Fibroblast of lung (primary cell): ENCODE measurements around the gene CRACDL. TPM values are rescaled to one million over a fixed set of nuclear protein-coding genes. Genes with fewer than 3 reads are reported as not detected.

Experiments
- DNase-seq, 2 donors: peaks; one replicate each; pipeline versions ENCODE4 v3.0.0 to v3.0.0-alpha.2; 2010; ENCODE audit warnings: low read depth in 2 of 2
- H2AFZ ChIP-seq: 2 replicates; pipeline ENCODE4 v1.5.1; 2012; ENCODE audit warnings: low read length, control low read depth, inconsistent platforms
- H3K27ac ChIP-seq: 2 replicates; pipeline ENCODE4 v1.5.1; 2011; ENCODE audit warnings: low read length, control low read depth; ENCODE audit not compliant: insufficient read depth
- H3K27me3 ChIP-seq: 2 replicates; pipeline ENCODE4 v1.5.1; 2011; ENCODE audit warnings: mild to moderate bottlenecking, low read length; ENCODE audit not compliant: control insufficient read depth, insufficient read depth
- H3K36me3 ChIP-seq: 2 replicates; pipeline ENCODE4 v1.5.1; 2011; ENCODE audit warnings: low read length; ENCODE audit not compliant: control insufficient read depth, insufficient read depth
- H3K4me1 ChIP-seq: 2 replicates; pipeline ENCODE4 v1.5.1; 2011; ENCODE audit warnings: low read length; ENCODE audit not compliant: control insufficient read depth, insufficient read depth; ENCODE audit errors: extremely low read depth
- H3K4me2 ChIP-seq: 2 replicates; pipeline ENCODE4 v1.5.1; 2011; ENCODE audit warnings: low read length, control low read depth; ENCODE audit not compliant: insufficient read depth; ENCODE audit errors: extremely low read depth
- H3K4me3 ChIP-seq, 4 experiments: fragments of 200-600 bp in 1 of 4; sonication (generic) in 1 of 4; replicated peaks in 1 of 4; 2 replicates each; pipeline ENCODE4 v1.5.1; 2011 to 2016; ENCODE audit warnings: low read length in 4 of 4, low read depth in 3 of 4, mild to moderate bottlenecking in 3 of 4, control low read depth in 2 of 4, inconsistent platforms in 1 of 4, mixed read lengths in 1 of 4; ENCODE audit not compliant: insufficient read depth in 1 of 4; ENCODE audit errors: control extremely low read depth in 1 of 4
- H3K79me2 ChIP-seq: 2 replicates; pipeline ENCODE4 v1.5.1; 2012; ENCODE audit warnings: mild to moderate bottlenecking, low read length, inconsistent platforms; ENCODE audit not compliant: control insufficient read depth, insufficient read depth
- H3K9ac ChIP-seq: 2 replicates; pipeline ENCODE4 v1.5.1; 2011; ENCODE audit warnings: mild to moderate bottlenecking, low read length, control low read depth; ENCODE audit not compliant: insufficient read depth
- H3K9me3 ChIP-seq: 2 replicates; pipeline ENCODE4 v1.5.1; 2012; ENCODE audit warnings: low read depth, low read length; ENCODE audit not compliant: control insufficient read depth, insufficient read depth
- H4K20me1 ChIP-seq: 2 replicates; pipeline ENCODE4 v1.5.1; 2011; ENCODE audit warnings: low read length; ENCODE audit not compliant: control insufficient read depth, insufficient read depth; ENCODE audit errors: extremely low read depth
- CTCF ChIP-seq, 2 donors: IDR thresholded peaks in 1 of 2; conservative IDR thresholded peaks in 1 of 2; 1 replicate in 1 of 2; 2 replicates in 1 of 2; pipeline ENCODE4 v1.5.1; 2011 to 2012; ENCODE audit warnings: low read length in 2 of 2, control low read depth in 1 of 2, inconsistent platforms in 1 of 2, low read depth in 1 of 2, mild to moderate bottlenecking in 1 of 2
- EZH2 ChIP-seq: IDR thresholded peaks from 2 replicates; pipeline ENCODE4 v1.5.1; 2012; ENCODE audit warnings: low read length, control low read depth, mild to moderate bottlenecking; ENCODE audit errors: missing control alignments
- polyA plus RNA-seq, 2 donors: library from polyadenylated mRNA; depleted of rRNA in 1 of 2; stranded (reverse) in 1 of 2; unstranded in 1 of 2; fragments of >200 nt; gene quantifications; 2 replicates each; pipeline ENCODE4 v1.2.1, GENCODE V29; 2011 to 2012; ENCODE audit warnings: missing spikeins in 1 of 2
- total RNA-seq: library from RNA; depleted of rRNA; stranded (reverse); fragments of >200 nt; gene quantifications from 2 replicates; pipeline ENCODE4 v1.2.1, GENCODE V29; 2014

Gene CRACDL
- total and polyA plus RNA-seq, 2 donors (not counting 1 experiment from before 2014, with no cell fraction given): not detected

DNA sequence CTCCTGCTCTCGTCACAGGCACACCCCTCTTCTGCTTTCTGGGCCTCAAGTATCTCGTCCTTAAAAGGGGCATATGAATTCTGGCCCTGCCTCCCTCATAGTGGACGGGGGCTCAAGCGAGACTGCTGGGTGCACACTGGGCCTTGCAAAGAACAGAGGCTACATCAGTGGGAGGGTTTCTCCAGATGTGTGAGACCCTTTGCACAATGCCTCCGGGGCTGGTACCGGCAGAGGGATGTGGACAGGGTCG, 25.0 kb downstream of the CRACDL start:
- Histone ChIP-seq H2AFZ (no peak overlapping the region), H3K79me2 (no peaks in the 10 kb centered on the region), H3K9me3 (no peaks in the 10 kb centered on the region), H3K4me3 (no peak overlapping the region), H3K4me2 (no peak overlapping the region), H3K4me1 (peaks cover 8% of the 10 kb centered on the region), H4K20me1 (no peaks in the 10 kb centered on the region), H3K36me3 (no peaks in the 10 kb centered on the region), H3K9ac (no peak overlapping the region), H3K27me3 (no peaks in the 10 kb centered on the region), H3K27ac (no peak overlapping the region)
- TF ChIP-seq EZH2 (no peak), CTCF (conservative IDR thresholded peaks at IDR 0.05 in 1 of 2, IDR thresholded peaks at IDR 0.05 in 1 of 2; ENCODE audit: low read depth in 1 of 2, low read length in 2 of 2) (no peak)
- no peak for DNase-seq

DNA sequence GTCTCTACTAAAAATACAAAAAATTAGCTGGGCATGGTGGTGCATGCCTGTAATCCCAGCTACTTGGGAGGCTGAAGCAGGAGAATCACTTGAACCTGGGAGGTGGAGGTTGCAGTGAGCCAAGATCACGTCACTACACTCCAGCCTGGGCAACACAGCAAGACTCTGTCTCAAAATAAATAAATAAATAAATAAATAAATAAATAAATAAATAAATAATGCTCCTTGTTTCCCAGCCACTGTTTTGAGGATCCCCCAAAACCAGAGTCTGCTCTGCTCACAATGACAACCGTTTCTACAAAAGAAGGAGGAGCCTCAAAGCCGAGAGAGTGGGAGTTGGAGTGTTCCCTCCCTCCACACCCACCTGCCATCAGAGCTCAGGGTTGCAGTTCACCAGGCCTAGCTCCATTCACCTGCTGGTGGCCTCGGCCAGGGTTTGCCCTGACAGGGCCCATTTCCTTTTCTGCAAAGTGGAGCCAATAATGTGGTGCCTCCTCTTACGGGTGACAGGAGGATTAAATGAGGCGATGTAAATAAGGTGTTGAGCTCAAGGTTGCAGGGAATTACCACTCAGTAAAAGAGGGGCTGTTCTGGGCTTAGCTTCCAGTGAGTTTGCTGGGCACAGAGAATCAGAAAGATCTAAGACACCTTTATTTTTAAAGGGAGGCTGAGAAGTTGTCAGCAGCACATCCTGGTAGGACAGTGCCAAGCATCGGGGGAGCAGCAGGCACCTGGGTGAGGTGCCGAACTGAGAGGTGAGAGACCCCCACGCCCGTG, 25.5 kb downstream of the CRACDL start:
- Histone ChIP-seq H3K27me3 (no peaks in the 10 kb centered on the region), H3K4me2 (no peak overlapping the region), H3K9me3 (no peaks in the 10 kb centered on the region), H3K4me3 (no peak overlapping the region), H3K36me3 (no peaks in the 10 kb centered on the region), H2AFZ (no peak overlapping the region), H4K20me1 (no peaks in the 10 kb centered on the region), H3K9ac (no peak overlapping the region), H3K4me1 (peaks cover 8% of the 10 kb centered on the region), H3K27ac (no peak overlapping the region), H3K79me2 (no peaks in the 10 kb centered on the region)
- TF ChIP-seq CTCF (conservative IDR thresholded peaks at IDR 0.05 in 1 of 2, IDR thresholded peaks at IDR 0.05 in 1 of 2; ENCODE audit: low read depth in 1 of 2, low read length in 2 of 2) (no peak), EZH2 (no peak)
- no peak for DNase-seq

- Histone ChIP-seq H3K4me3 (peak overlapping the region in 1 of 4 experiments; percentile 11), H3K9ac (no peak overlapping the region), H3K4me1 (peaks cover 8% of the 10 kb centered on the region), H3K27me3 (no peaks in the 10 kb centered on the region), H3K79me2 (no peaks in the 10 kb centered on the region), H2AFZ (no peak overlapping the region), H4K20me1 (no peaks in the 10 kb centered on the region), H3K4me2 (peak overlapping the region; percentile 27), H3K27ac (no peak overlapping the region), H3K9me3 (no peaks in the 10 kb centered on the region), H3K36me3 (no peaks in the 10 kb centered on the region)
- peak; percentile 90 to 91 for DNase-seq
- no peak for TF ChIP-seq CTCF (conservative IDR thresholded peaks at IDR 0.05 in 1 of 2, IDR thresholded peaks at IDR 0.05 in 1 of 2; ENCODE audit: low read depth in 1 of 2, low read length in 2 of 2)
- no peak for TF ChIP-seq EZH2
Measured at GRCh38 chr2:98909317-98910211, 26.5 kb downstream of the CRACDL start.
